Left forelimb (tissue), 1 donor: ENCODE measurements around the gene CAMSAP3.

Experiments used
- DNase-seq: peaks from one replicate; pipeline ENCODE4 v3.0.0-alpha.2; 2018; ENCODE audit warnings: low spot score

CAMSAP3 gene

GRCh38 chr19:7578127-7578526 lies 17.5 kb upstream of the CAMSAP3 start:
- no peak for DNase-seq

- DNase-seq: no peak
These were observed 16.5 kb upstream of the CAMSAP3 start for GRCh38 chr19:7579182-7579581.

GRCh38 chr19:7582446-7582845 lies 13.2 kb upstream of the CAMSAP3 start:
- no peak for DNase-seq

GRCh38 chr19:7589822-7590221 lies 5.8 kb upstream of the CAMSAP3 start:
- no peak for DNase-seq

- no peak for DNase-seq
These were observed 5.4 kb upstream of the CAMSAP3 start for GRCh38 chr19:7590256-7590655.

GRCh38 chr19:7596211-7596937 lies 711 bp downstream of the CAMSAP3 start:
- DNase-seq: no peak

- no peak for DNase-seq
These were observed 2.0 kb downstream of the CAMSAP3 start for GRCh38 chr19:7597689-7598088.

GRCh38 chr19:7598180-7598579 lies 2.5 kb downstream of the CAMSAP3 start:
- DNase-seq: no peak

- DNase-seq: no peak
These were observed 5.1 kb downstream of the CAMSAP3 start for GRCh38 chr19:7600721-7601120.

GRCh38 chr19:7602240-7602934 lies 6.7 kb downstream of the CAMSAP3 start:
- no peak for DNase-seq

GRCh38 chr19:7602935-7603497 lies 7.4 kb downstream of the CAMSAP3 start:
- DNase-seq: no peak

- DNase-seq: no peak
These were observed 8.3 kb downstream of the CAMSAP3 start for GRCh38 chr19:7603919-7604318.

- no peak for DNase-seq
These were observed 10.0 kb downstream of the CAMSAP3 start for GRCh38 chr19:7605490-7606222.

GRCh38 chr19:7606289-7606688 lies 10.6 kb downstream of the CAMSAP3 start:
- no peak for DNase-seq

GRCh38 chr19:7607212-7607873 lies 11.7 kb downstream of the CAMSAP3 start:
- DNase-seq: no peak

GRCh38 chr19:7607874-7608560 lies 12.4 kb downstream of the CAMSAP3 start:
- no peak for DNase-seq

- no peak for DNase-seq
These were observed 15.0 kb downstream of the CAMSAP3 start for GRCh38 chr19:7610491-7611240.

GRCh38 chr19:7611541-7612279 lies 16.0 kb downstream of the CAMSAP3 start:
- no peak for DNase-seq

GRCh38 chr19:7612282-7613274 lies 16.9 kb downstream of the CAMSAP3 start:
- DNase-seq: no peak
